Measurements from ENCODE around the gene ANKRD9.

- TF ChIP-seq CTCF (IDR thresholded peaks at IDR 0.05; ENCODE audit: low read length) (no peak), EZH2 (IDR thresholded peaks at IDR 0.05; ENCODE audit: borderline replicate concordance, low read length) (no peak)
These were observed 46.6 kb upstream of the ANKRD9 start for GRCh38 chr14:102556098-102556677.

Measured in OCI-LY1 (cell line).